GM21515 (cell line): ENCODE results near the gene TSHZ3.

Experiments used
- ATAC-seq: cut with Tn5 transposase; IDR thresholded peaks from one replicate; pipeline ENCODE4 v1.9.1; 2021; ENCODE audit not compliant: unreplicated experiment

Gene TSHZ3

DNA sequence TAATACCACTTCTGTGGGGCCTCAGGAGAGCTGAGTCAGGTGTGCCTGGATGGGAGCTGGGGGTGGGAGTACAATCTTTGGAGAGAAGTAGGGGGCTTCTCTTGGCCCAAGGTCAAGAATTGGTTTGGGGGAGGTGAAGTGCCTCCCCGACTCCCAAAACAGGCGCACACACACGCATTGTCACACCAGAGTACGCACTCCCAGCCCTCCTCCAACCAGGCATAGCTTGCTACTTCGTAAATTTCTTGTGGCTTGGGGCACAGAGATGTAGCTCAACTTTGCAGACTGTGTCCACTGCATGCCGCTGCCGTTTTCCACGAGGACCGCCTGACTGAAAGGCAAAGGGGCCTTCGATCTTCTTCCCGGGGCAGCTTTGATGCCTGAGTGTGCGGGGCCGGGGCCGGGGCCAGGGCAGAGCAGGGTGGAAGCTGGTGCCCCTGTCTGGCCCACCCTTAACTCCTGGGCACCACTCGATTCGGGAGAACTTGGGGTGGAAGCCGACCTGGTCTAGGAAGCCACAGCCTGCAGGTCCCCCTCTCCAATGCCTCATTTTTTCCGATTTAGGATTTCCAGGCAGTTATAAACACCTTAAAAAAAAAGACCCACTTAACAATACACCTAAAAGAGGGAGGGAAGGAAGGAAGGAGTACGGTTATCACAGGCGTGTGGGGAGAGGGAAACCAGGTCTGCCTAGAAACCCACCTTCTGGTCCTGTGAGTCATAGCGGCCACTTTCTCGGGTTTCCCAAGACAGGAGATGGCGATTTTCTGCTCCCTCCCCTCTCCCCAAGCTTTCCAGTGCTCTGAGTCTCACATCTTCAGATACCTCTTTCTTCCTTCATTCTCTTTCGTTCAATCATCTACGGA is 5.8 kb upstream of the TSHZ3 start:
- no peak for ATAC-seq

DNA sequence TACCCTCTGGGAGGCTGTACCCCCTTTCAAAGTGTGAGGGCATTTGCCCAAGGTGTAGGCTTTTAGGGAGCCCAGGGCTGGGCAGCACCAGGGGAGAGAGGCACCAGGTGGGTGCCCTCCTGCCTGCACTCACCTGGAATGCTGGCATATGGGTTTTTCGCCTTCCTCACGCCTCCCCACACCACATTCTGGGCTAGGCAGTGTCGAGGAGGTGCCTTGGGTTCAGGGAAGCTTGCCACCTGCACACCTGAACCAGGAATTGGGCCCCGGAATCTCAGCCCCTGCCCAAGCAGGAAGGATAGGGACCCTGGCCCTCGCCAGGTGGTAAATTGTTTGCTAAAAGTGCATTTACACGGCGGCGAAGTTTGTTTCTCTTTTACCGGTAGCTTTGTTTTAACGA is 5.1 kb upstream of the TSHZ3 start:
- no peak for ATAC-seq

DNA sequence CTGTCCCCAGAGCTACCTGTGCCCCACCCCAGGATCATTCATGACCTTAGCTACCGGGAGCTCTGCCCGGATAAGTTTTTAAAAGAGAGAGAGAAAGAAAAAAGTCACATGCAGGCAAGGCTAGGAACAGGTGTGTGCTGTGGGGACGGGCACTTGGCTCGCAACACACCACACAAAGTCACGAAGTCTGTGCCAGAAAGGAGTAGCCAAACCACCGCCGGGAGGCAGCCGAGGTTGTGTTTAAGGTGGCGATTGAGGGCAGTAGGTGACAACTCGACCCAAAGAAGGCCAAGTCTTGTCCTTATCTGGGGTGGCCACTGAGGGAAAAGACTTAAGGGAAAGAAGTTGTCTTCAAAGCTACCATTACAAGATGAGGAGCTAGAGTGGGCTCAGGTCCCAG is 4.6 kb upstream of the TSHZ3 start:
- ATAC-seq, result no peak

DNA sequence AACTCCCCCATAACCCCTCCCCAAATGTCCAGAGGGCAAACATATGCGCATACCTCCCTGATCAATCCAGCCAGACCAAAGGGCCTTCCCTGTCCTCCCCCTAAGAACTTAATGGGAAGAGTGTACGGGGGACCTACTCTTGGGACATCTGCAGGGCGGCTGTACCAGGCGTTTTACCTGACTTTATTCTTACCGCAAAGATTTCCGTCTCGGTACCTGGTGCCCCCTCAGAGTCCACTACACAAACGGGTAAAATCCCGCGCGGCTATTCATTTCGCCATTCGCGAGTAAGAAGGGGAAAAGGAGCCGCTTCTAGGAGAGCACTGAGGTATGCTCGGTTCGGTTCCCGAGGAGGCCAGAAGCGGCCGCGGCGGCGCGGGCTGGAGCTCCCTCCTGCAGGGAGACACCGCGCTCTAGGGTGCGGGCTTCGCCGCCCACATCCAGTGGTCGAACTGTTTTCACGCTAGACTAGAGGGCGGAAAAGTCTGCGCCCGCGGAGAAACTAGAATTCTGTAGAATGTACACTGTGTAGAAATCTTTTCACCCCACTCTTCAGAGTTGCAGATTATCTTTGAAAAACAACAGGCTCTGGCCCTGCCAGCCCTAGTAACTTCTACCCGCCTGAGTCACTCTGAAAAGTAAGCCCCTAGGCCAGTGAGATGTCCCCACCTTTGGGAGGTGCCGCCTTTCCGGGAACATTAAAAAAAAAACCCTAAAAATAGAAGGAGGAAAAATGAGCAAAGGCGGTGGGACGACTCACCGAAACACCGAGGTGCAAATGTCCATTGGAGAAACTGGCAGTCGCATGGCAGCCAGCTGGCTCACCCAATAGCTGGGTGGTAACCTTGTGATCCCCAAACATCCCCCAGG is 3.8 kb upstream of the TSHZ3 start:
- ATAC-seq, result no peak

DNA sequence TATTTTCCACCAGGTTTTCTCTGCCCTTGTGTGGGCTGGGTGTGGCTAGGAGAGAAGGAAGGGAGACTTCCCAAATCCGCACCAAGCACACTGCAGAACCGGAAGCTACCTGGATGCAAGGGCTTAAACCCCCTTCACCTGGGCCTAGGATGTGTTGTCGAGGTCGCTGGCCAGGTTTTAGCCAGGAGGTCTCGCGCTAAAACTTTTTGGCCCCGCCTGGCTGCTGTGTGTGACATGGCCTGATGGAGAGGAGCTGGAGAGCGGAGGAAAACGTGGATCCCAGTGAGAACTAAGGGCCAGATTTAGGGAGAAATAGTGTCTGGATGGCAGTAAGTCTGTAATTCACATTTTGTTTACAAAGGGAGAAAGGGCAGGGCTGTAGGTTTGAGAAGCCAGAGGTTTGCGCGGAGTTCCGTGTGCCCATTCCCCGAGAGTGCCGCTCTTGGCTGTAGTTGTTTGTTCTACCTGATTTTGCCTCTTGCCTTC is 3.1 kb upstream of the TSHZ3 start:
- ATAC-seq, result no peak

DNA sequence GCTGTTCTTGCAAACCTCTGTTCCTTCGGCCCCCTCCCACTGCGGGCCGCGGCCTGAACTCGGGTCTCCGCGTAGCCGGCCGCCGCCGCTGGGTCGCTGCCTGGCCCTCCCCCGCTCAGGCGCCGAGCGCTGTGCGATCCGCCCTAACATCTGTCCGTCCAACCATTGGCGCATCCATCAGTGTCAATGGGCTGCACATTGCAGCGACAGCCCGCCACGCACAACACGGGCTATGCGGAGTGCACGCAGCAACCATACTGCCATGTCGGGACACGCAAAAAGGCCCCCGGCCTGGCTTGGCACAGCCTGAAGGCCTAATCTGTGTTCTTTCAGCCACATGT is 2.6 kb upstream of the TSHZ3 start:
- no peak for ATAC-seq

DNA sequence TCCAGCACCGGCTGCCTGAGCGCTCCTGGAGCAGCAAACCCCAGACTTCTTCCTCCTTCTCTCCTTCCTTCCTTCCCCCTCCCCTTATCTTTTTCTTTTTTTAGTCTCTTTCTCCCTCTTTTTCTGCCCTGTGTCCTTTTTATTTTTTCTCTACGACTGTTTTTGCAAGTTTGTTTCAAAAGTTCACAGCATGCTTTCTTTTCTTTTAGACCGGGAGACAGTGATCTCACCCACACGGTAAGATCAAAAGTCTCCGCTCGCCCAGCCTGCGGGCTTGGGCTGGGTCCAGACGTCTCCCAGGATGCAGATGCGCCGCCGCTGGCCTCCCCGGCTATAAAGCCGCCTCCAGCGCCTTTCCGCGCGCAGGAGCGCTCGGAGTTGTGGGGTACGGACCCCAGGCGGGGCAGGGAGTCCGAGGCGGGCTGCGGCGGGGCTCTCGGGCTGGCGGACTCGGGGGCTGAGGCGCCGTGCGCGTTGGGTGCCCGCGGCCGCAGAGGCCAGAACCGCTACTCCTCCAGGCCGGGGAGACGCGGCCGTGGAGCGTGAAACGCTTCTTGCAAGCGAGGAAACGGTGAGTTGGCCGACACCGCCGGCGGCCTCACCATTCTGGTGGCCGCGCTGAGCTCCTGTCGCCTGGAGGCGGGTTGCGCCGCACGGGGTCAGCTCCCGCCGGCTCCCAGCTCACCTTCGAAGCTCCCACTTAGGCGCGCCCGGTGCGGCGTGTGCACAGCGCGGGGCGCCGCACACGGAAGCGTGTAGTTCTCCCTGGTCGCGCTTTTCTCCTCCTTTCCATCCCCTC is 2.0 kb upstream of the TSHZ3 start:
- no peak for ATAC-seq

DNA sequence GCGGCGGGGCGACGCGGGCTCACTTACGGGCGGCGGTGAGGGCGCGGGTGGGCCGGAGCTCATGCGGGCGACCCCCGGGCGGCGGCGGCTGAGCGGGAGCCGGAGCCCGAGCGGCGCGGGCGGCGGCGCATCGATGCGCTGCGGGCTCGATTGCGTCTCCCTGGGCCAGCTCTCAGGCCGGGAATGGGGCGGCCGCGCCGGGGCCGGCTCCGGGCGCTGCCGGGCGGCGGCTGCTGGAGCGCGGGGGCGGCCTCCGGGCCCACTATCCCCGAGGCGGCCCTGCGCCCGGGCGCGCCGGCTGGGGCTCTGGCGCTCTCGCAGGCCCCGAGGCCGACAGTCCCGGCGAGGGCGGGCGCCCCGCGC is 1.4 kb upstream of the TSHZ3 start:
- no peak for ATAC-seq

DNA sequence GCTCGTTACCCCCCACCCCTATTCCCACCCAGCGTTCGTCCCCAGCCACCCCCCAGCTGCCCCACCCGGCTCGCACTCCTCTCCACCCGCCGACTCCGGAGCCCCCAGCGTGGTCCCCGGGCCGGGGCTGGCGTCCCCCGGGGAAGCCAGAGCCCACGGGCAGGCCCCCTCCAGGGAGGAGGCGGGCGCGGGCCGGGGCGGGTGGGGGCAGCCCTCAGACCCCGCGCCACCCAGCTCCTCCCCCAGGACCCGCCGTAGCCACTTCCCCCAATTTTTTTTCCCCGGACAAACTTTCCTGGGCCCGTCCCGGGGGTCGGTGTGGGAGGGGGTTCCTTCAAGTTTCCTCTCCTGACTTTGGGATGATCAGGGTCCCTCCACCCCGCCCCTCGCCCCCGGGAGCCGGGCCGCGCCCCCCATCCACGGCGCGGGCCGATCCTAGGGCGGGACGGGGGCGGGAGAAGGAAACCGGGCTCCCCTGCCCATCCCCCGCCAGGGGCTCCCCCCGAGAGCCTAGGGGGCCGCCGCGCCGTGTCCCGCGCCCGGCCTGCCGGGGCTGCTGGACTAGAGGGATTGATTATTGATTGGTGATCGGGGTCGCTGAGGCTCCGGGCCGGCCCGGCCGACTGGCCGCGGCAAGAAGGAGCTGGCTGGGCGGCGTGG is 927 bp upstream of the TSHZ3 start:
- no peak for ATAC-seq

DNA sequence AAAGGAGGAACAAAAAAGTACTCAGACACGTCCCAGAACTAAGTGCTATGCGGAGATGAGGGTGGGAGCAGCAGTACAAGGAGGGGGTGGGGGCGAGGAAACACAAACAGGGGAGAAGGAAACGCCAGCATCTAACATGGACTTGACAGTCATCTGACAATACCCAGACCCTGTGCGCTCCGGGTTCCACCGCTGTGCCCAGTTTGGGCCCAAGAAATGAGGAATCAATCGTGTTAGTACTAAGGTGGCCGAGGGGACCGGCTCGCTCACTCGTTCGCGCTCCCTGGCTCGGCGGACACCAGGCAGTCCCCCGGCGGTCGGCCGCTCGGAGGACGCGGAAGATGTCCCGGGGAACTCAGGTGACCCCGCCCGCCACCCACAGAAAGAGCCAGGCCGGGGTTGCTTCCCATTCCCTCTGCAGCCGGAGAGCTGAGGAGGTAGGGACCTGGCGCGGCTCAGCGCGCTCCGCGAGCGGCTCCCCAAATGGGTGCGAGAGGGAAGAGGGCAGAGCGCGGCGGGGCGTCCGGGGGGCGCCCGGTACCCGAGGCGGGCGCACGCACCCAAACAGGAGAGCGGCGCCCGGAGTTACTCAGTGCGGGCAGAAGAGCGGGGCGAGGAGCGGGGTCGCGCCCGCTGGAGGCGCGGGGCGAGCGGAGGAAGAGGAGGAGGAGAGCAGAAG is 616 bp downstream of the TSHZ3 start:
- no peak for ATAC-seq

DNA sequence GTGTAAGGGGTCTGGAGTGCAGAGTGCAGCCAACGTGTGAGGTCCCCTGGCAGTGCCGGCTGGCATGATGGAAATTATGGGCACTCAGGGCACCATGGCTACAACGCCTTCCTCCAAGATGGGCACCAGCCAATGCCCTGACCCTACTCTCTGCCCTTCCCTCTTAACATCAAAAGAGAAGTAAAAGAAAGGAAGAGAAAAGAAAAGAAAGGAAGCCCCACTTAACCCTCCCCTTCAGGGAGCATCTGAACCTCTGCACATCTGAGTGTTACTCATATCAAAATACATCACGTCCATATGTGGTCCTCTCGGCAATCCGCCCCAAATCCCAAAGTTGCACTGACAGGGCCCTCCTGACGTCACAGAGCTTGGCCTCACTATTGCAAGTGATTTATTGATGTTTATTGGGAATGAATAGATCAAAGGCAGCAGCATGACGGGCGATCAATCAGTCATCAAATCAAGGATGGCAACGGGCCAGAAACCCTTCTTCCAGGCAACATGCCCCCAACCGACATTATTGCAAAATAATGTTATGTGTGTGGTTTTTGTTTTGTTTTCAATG is 1.3 kb downstream of the TSHZ3 start:
- no peak for ATAC-seq

DNA sequence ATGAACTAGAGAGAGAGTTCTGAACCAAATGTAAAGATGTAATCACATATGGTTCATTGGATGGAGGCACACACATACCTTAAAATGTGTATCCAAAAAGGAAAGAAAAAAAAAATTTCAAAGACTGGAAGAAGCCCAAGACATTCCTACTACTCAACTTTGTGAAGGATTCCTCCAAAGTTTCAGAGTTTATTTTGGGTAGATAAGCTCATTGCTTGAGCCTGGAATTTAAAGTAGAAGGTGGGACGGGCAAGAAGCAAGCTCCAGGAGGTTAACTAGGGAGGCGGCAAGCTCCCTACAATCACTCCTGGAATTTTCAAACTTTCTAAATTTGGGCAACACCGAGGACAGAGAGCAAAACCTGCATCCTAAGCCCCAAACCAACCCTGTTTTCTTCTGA is 1.9 kb downstream of the TSHZ3 start:
- ATAC-seq, result no peak

DNA sequence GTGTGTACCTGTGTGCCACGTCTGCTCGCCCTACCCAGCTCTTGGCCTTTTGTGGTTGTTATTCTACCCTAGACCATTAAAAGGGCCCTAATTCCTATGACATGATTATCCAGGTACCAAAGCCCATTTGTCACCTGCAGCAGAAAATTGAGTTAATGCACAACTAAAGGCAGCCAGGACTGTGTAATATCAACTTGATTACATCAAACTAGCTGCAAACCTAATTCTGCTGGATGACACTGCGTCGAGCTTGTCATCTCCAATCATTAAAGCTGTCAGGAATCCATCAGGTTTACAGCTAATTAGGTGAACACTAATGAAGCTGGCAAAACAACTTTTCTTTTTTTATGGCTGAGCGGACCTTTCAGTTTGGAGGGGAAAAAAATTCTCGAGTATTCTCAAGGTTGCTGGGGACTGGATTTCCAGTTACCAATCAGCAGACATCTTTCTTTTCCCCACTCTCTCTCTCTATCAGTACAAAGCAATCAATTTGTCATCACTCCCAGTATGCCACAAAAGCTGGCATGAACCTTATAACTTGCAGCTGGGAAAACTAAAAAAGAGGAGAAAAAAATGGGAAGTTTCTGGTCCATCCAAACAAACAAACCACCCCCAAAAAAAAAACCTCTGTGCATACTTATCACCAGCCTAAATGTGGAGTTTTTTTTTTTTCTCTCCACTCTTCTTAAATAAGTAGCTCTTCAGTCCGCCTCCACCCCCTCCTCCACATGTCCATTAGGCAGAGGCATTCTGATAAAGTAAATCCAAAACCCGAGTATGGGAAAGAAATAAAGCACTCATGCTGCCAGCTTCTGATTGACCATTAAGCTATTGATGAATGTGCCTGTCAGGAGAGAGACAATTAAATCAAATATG is 2.8 kb downstream of the TSHZ3 start:
- no peak for ATAC-seq

DNA sequence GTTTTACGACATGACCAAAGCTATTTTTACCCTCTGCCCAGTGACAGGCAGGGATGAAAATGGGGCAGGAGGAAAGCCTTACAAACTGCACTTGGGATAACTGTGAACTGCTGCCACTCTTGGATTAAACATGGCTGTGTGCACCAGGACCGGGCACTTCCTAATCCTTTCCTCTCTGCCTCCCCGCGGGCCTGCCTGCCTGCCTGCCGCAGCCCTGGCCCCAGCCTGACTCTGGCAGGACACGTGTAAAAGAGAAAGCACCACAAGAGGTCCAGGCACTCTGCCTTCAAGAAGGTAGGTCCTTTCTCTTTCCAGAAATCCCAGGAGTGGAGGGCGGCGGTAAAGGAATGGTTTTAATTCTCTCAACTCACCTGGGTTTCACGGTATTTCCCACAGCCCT is 4.8 kb downstream of the TSHZ3 start:
- no peak for ATAC-seq

DNA sequence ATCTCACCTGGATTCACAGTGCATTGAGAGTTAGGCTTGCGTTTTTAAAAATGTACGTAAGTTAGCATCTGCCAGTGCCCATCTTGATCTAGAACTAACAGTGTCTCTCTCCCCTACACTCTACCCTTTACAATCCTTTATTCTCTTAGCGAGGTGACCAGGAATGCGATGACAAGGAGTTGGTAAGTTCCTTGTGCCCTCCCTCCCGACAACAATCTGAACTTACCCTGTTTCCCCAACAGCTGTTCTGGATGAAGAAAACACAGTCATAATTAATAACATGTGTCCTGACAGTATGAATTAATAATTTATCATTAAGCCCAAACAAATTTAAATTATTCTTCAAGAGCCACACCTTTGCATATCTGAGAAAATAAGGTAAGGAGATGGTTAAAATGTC is 6.3 kb downstream of the TSHZ3 start:
- no peak for ATAC-seq

DNA sequence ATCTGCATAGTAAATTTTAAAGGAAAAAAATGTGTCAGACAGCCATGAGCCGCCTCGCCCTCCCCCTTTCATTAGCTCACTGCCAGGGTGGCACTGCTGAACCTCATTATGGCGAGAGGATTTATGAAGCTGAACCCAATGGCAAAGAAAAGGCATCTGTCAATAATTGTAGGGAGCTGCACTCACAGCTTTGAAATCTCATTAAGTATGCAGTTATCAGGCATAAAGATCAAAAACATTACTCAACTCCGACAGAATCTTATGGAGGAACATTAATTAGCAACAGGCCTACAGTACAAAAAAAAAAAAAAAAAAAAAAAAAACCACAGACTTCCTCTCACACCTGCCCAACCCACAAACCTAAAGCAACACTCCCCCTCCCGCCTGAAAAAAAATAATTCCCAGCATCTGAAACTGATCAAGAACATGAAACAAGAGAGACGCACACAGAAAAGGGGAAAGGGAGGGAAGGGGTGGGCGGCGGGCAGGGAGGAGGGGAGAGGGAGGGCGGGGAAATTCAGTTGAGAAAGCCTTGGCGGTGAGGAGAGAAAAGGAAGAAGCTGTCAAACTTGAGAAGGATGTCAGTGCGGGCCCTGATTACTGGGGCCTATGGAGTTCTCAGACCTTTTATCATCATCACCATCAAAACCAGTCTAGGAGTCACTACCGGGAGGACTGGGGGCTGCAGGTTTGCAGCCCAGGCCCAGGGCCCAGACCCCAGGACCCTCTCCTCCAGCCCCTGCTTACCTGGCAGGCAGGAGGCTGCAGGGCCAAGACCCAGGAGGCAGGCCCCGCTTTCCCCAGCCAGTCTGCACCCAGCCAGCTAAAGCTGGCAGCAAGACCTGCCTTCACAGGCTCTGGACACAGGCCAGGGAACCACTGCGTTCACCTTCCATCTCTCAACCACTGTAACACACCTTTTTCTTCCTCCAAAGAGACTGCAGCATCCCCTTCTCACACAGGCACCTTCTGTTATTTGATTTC is 8.9 kb downstream of the TSHZ3 start:
- ATAC-seq, result no peak

DNA sequence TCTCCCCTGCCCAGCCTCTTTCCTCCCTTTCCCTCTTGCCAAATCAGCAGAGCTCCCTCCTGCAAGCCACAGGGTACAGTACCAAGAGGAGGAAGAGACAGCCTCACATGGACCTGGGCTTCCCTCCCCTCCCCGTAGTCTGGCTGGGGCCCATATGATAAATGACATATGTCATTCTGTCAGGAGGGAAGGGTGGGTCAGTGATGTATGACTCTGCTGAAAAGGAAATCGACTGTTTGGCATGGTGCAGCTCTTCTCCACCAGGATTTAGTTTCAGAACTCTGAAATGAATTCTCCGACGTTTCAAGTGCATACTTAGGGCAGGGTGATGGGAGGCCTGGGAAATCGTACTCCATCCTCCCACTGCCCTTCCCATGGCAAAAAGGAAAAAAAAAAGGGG is 9.8 kb downstream of the TSHZ3 start:
- no peak for ATAC-seq
